Measurements from ENCODE around the gene SLC38A11. TPM values are rescaled to one million over a fixed set of nuclear protein-coding genes. Genes with fewer than 3 reads are reported as not detected.
"Not testable (repeated sequence)": the region's sequence is repeated elsewhere in the genome, so short reads cannot be mapped to it uniquely, and the experiment has no call there.

SLC38A11 gene
- total and polyA plus RNA-seq, 2 of the 8 experiments (the other 6 are each of a cell fraction or from before 2014, with no cell fraction given) = not detected

DNA sequence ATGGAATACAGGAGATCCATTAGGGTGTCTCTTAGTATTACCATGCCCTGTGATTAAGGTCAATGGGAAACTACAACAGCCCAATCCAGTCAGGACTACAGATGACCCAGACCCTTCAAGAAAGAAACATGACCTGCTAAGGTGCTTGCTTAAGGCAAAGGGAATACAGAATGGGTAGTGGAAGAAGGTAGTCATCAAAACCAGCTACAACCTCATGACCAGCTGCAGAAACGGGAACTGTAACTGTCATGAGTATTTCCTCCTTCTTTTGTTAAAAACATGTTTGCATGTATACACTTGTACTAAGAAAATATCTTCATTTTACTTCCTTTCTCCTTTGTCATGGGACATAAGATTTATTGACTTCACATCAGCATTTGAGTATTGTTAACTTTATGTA, 88.9 kb downstream of the SLC38A11 start:
- H2BK5ac ChIP-seq (ENCODE audit: low read depth, low read length); H3K23me2 ChIP-seq (ENCODE audit: low read depth, low read length); DNase-seq (ENCODE audit: low read depth in 1 of 2, low spot score in 2 of 2); H3K4me3 ChIP-seq (ENCODE audit: extremely low read depth in 1 of 4, insufficient read depth in 2 of 4, low read depth in 3 of 4, low read length in 4 of 4); H2BK20ac ChIP-seq (ENCODE audit: low read length); H3K79me1 ChIP-seq (ENCODE audit: low read depth, low read length); H3K14ac ChIP-seq (ENCODE audit: insufficient read length); H3K27me3 ChIP-seq (replicated peaks in 1 of 4; ENCODE audit: control insufficient read depth in 3 of 4, extremely low read depth in 1 of 4, insufficient read depth in 3 of 4, low read length in 3 of 4); H2AK5ac ChIP-seq (ENCODE audit: low read depth, low read length); H3K27ac ChIP-seq (ENCODE audit: low read depth, low read length); H4K5ac ChIP-seq (ENCODE audit: insufficient read length, low read depth, low read length); FAIRE-seq; H3K9ac ChIP-seq (replicated peaks in 1 of 4; ENCODE audit: extremely low read depth in 1 of 4, low read depth in 3 of 4, low read length in 3 of 4); H3K4me2 ChIP-seq (ENCODE audit: insufficient read depth in 1 of 2, low read depth in 2 of 2, low read length in 2 of 2); CTCF ChIA-PET (ENCODE audit: partially characterized antibody); H3K9me3 ChIP-seq (ENCODE audit: insufficient read depth in 2 of 2, low read depth in 1 of 2, low read length in 1 of 2); H3K4ac ChIP-seq (replicated peaks; ENCODE audit: insufficient read length, low read depth, low read length); POLR2A ChIA-PET (ENCODE audit: partially characterized antibody); H4K91ac ChIP-seq (replicated peaks; ENCODE audit: insufficient read length, low read length); H3K23ac ChIP-seq (ENCODE audit: insufficient read length); H3K79me2 ChIP-seq (ENCODE audit: control insufficient read depth in 1 of 2, insufficient read depth in 2 of 2, low read length in 2 of 2); H3K4me1 ChIP-seq (replicated peaks in 1 of 4; ENCODE audit: control insufficient read depth in 3 of 4, insufficient read depth in 4 of 4, low read length in 3 of 4); H2AFZ ChIP-seq (ENCODE audit: low read length); H2BK120ac ChIP-seq (replicated peaks; ENCODE audit: low read depth, low read length); H4K20me1 ChIP-seq (replicated peaks in 1 of 2; ENCODE audit: control insufficient read depth in 1 of 2, insufficient read depth in 2 of 2, low read length in 2 of 2); H2BK15ac ChIP-seq (ENCODE audit: low read length); H3K56ac ChIP-seq (replicated peaks; ENCODE audit: insufficient read length, low read depth, low read length); H3K36me3 ChIP-seq (ENCODE audit: control insufficient read depth in 2 of 4, insufficient read depth in 4 of 4, low read length in 3 of 4); H3K18ac ChIP-seq (ENCODE audit: extremely low read depth, low read length); H2BK12ac ChIP-seq (ENCODE audit: low read depth, low read length); H4K8ac ChIP-seq (ENCODE audit: extremely low read depth, insufficient read depth, low read length): not testable (repeated sequence)
- 100% methylated on average over 1 of the region's 1 CpG; no CpG with 5 or more reads in 1 of the 2 experiments for WGBS, 2 experiments (ENCODE audit: extremely low coverage in 1 of 2, insufficient coverage in 1 of 2, insufficient read length in 1 of 2, insufficient replicate concordance in 2 of 2, low coverage in 1 of 2, low lambda C conversion rate in 2 of 2, missing lambda C conversion rate in 1 of 2)

Data from H1 (cell line).